Measurements from ENCODE around the gene ZNF197.

GRCh38 chr3:44628716-44629115 is 3.9 kb downstream of the ZNF197 start:
- TF ChIP-seq CREB1 (CRISPR knock-in tag; IDR thresholded peaks at IDR 0.05): no peak
- TF ChIP-seq ATF3 (CRISPR knock-in tag; conservative IDR thresholded peaks at IDR 0.05): no peak
- TF ChIP-seq CTCF (IDR thresholded peaks at IDR 0.05): no peak
- TF ChIP-seq ZNF138 (CRISPR knock-in tag; conservative IDR thresholded peaks at IDR 0.05): no peak
- TF ChIP-seq CBFB (CRISPR knock-in tag; IDR thresholded peaks at IDR 0.05; ENCODE audit: low read depth): no peak
- TF ChIP-seq MAX (CRISPR knock-in tag; IDR thresholded peaks at IDR 0.05): no peak
- no peak for TF ChIP-seq JUN (CRISPR knock-in tag; IDR thresholded peaks at IDR 0.05)
- TF ChIP-seq TP53 (CRISPR knock-in tag; IDR thresholded peaks at IDR 0.05): no peak
- TF ChIP-seq STAT6 (CRISPR knock-in tag; conservative IDR thresholded peaks at IDR 0.05; ENCODE audit: low read depth): no peak
- TF ChIP-seq ZNF416 (CRISPR knock-in tag; IDR thresholded peaks at IDR 0.05): no peak

All from WTC11 (cell line).